Dermis blood vessel endothelial cell (primary cell): ENCODE measurements around the gene AGFG2. TPM values are rescaled to one million over a fixed set of nuclear protein-coding genes. Genes with fewer than 3 reads are reported as not detected.
A peak's percentile ranks its signal among the peaks of the same experiment; 100 is the strongest.
"Not testable (repeated sequence)": the region's sequence is repeated elsewhere in the genome, so short reads cannot be mapped to it uniquely, and the experiment has no call there.

Source experiments
- DNase-seq: peaks from one replicate; pipeline ENCODE4 v3.0.0; 2010
- total RNA-seq: library from RNA; depleted of rRNA; stranded (reverse); fragments of >200 nt; gene quantifications from 2 replicates; pipeline ENCODE4 v1.2.3, GENCODE V29; 2014

The AGFG2 gene
- total RNA-seq, 1 donor from 2014 or later = 49.5 TPM

GRCh38 chr7:100553032-100553431 is 14.0 kb downstream of the AGFG2 start:
- DNase-seq = no peak

GRCh38 chr7:100555701-100556100 is 16.7 kb downstream of the AGFG2 start:
- no peak for DNase-seq

- DNase-seq = no peak
Measured at GRCh38 chr7:100556541-100556940, 17.5 kb downstream of the AGFG2 start.

DNA sequence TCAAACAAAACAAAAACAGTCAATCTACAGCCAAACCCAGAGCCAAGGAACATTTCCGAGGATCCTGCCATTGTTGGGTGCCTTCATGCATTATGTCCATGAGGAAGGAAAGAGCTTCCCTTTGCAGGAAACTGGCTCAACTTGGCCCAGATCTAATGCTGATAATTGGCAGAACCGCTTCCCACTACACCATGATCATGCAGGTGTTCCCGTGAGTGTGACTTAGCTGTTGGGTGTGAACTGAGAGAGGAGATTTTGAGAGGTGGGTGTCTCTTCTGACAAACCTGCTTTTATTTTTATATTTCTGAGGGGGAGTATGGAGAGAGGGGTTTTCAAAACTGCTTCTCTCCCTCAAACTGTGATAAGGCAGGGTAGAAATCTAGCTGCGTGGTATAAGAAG is 20.1 kb downstream of the AGFG2 start:
- DNase-seq = peak; percentile 39

GRCh38 chr7:100561491-100562194 is 22.6 kb downstream of the AGFG2 start:
- DNase-seq = no peak

- DNase-seq = no peak
Measured at GRCh38 chr7:100562195-100563099, 23.4 kb downstream of the AGFG2 start.

DNA sequence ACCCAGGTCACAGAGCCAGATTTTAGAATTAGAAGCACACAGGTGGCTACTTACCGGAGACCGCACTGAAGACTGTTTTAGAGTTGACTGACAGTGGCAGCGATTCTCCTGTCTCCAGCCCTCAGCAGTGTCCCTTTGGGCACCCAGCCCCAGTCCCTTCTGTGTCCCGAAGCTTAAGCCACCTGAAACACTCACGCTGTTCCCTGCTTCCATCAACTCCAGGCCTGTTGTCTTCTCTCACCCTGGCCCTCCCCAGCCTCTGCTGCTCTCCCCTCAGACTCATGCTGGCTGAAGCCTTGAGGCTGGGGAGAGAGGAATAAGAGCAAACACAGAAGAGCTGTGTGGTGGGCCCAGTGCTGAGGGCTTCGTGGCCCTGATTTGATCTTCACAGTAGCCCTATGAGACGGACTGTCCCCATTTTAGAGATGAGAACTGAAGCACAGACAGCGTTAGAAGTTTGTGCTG is 24.1 kb downstream of the AGFG2 start:
- no peak for DNase-seq

DNA sequence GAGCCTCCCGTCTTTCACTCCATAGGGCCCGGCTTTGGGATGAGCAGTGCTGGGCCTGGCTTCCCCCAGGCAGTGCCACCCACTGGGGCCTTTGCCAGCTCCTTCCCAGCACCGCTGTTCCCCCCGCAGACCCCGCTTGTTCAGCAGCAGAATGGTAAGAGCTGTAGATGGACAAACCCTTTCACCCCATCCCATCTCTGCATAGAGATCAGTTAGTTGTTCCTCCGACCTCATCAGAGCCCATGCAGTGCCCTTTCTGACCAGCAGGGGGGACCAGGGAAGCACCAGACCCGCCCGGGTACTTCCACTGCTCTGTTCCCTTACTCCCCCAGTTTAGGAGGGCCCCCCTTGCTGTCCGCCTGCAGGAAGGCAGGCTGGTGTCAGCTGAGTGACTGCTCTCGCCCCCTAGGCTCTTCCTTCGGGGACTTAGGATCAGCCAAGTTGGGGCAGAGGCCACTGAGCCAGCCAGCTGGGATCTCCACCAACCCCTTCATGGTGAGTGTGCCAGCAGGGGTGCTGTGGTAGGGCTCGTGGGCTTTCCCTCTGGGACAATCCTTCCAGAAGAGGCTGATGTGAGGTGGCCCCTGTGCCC is 24.9 kb downstream of the AGFG2 start:
- DNase-seq = peak; percentile 83

- DNase-seq = not testable (repeated sequence)
Measured at GRCh38 chr7:100564405-100564804, 25.4 kb downstream of the AGFG2 start.

- DNase-seq = no peak
Measured at GRCh38 chr7:100565133-100565571, 26.1 kb downstream of the AGFG2 start.

- DNase-seq = no peak
Measured at GRCh38 chr7:100566018-100566531, 27.1 kb downstream of the AGFG2 start.

DNA sequence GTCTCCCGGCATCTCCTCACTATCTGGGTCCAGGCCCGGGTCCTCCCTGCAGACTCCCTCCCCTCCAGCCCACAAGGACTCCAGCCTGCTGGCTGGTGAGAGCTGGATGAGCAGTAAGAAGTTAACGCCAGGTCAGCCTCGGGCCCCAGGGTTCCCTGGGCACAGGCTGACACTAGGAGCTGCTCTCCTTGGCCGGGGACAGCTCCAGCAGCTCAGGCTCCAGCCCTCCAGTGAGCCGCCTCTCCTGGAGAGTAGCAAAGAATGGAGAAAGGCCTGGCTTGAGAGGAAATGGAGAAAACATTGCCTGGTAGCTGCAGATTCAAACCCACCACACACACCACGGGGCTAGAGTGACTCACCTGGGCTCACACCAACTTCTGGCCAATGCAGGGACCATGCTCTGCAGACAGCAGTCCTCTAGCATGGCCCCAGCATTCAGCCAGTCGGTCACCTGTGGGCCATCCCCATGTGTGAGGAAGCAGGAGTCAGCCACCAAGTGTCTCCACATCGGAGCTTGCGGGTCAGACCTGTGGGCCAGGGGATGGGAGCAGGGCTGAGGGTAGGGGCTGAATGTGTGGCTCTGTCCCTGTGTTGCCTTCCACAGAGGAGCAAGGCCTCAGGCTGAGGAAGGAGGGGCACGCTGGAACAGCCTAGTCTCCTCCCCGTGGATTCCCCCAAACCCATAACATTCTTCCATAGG is 28.2 kb downstream of the AGFG2 start:
- DNase-seq = no peak

DNA sequence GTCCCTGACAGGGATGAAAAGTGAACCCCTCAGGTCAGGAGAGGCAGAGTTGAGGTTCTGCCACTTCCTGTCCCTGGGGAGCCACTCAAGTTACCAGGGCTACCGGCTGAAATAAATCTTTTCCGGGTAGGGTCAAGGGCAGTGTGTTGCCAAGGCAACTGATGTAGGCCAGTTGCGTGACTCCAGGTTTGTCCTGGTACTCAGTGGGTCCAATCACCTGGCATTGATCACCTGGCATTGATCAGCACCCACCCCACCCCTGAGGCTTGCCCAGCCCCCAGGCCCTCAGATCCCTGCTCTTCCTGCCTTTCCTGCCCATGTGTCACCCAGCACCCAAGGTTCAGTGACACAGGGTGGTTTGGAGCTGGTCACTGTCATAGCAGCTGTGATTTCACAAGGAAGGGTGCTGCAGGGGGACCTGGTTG is 28.8 kb downstream of the AGFG2 start:
- no peak for DNase-seq

GRCh38 chr7:100568176-100568895 is 29.3 kb downstream of the AGFG2 start:
- DNase-seq = no peak

- DNase-seq = peak; percentile 77
Measured at GRCh38 chr7:100568896-100569844, 30.2 kb downstream of the AGFG2 start.

- no peak for DNase-seq
Measured at GRCh38 chr7:100570954-100571828, 32.2 kb downstream of the AGFG2 start.

DNA sequence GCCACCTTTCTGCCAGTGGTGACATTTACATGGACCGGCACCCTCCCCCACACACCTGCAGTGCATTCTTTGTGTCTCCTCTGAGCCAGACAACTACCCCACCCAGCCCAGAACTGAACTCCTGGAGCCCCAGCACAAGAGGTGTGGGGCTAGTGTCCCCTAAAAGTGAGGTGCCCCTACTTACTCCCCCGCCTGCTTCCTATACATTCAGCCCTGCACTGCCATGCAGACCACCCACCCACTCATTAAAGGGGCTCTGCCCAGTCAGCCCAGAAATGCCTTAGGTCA is 32.8 kb downstream of the AGFG2 start:
- no peak for DNase-seq

DNA sequence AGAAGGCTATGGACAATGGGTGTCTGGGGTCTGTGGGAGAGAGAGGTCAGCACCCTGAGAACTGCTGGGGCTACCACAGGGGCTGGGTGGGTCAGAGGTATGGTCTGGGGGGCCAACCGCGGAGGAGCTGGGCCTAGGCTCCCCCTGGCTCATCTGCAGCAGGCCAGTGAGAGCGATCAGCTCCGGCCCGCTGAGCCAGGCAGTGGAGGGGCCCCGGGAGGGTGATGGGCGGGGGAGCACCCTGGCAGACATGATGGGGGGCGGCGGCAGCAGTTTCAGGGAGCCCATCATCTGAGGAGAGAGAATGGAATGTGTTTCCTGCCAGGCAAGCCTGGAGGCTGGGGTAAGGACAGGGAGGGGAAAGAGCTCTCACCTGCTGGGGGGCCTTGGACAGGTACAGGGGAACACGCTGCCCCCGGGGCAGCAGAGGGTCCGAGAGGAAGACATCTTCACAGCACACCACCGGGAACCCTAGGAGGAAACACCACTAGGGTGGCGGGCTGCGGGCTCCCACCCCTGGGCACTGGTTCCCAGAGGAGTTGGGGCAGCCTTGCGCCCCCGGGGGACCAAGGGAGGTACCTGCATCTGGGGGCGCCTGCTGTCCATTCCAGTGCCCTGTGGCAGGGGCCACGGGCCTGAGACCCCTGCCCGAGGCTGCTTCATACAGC is 33.4 kb downstream of the AGFG2 start:
- no peak for DNase-seq
